PC-3 (cell line): Measurements from ENCODE around the gene ZBTB37.

Experiments
- CTCF ChIP-seq: fragments of 300-600 bp; sonication (generic); conservative IDR thresholded peaks from 2 replicates; pipeline ENCODE4 v1.5.1; 2017; ENCODE audit warnings: antibody characterized with exemption, low read depth, mild to moderate bottlenecking, low read length
- EZH2 ChIP-seq: fragments of 300-600 bp; sonication (generic); IDR thresholded peaks from one replicate; pipeline ENCODE4 v1.6.1; 2017; ENCODE audit warnings: antibody characterized with exemption, mild to moderate bottlenecking, low read length; ENCODE audit not compliant: unreplicated experiment
- EZH2phosphoT487 ChIP-seq: fragments of 300-600 bp; sonication (generic); IDR thresholded peaks from 2 replicates; pipeline ENCODE4 v1.6.1; 2018; ENCODE audit warnings: mild to moderate bottlenecking, antibody characterized with exemption, low read length, borderline replicate concordance

- TF ChIP-seq EZH2 (no peak), CTCF (no peak), EZH2phosphoT487 (no peak)
These were observed 66.3 kb downstream of the ZBTB37 start for GRCh38 chr1:173934440-173934839.
